Stomach (tissue), 4 donors: Measurements from ENCODE around the gene ZNF785.

Experiments
- EP300 ChIP-seq: sonication (generic); formaldehyde crosslinking; IDR thresholded peaks from one replicate; pipeline ENCODE4 v1.6.1; 2017; ENCODE audit warnings: antibody characterized with exemption
- POLR2A ChIP-seq, 4 donors: fragments of 450-650 bp; IDR thresholded peaks; one replicate each; pipeline ENCODE4 v1.6.1; 2016; ENCODE audit warnings: antibody characterized with exemption in 4 of 4, control low read depth in 2 of 4, mild to moderate bottlenecking in 1 of 4, moderate library complexity in 1 of 4
- POLR2AphosphoS5 ChIP-seq, 3 donors: sonication (generic); formaldehyde crosslinking; IDR thresholded peaks; one replicate each; pipeline ENCODE4 v1.6.1; 2016; ENCODE audit warnings: antibody characterized with exemption in 3 of 3
- TF ChIP-seq, protein P1 (sequence below), 7 experiments: fragments of 450-650 bp in 4 of 7; fragments of 200-600 bp in 3 of 7; sonication (generic) in 3 of 7; IDR thresholded peaks; one replicate each; pipeline ENCODE4 v1.5.1; 2016 to 2019; ENCODE audit warnings: antibody characterized with exemption in 7 of 7, control low read depth in 2 of 7, mild to moderate bottlenecking in 1 of 7

- TF ChIP-seq POLR2AphosphoS5 (IDR thresholded peaks at IDR 0.05) (no peak), EP300 (no peak), POLR2A (IDR thresholded peaks at IDR 0.05) (no peak)
- TF ChIP-seq, protein P1, sequence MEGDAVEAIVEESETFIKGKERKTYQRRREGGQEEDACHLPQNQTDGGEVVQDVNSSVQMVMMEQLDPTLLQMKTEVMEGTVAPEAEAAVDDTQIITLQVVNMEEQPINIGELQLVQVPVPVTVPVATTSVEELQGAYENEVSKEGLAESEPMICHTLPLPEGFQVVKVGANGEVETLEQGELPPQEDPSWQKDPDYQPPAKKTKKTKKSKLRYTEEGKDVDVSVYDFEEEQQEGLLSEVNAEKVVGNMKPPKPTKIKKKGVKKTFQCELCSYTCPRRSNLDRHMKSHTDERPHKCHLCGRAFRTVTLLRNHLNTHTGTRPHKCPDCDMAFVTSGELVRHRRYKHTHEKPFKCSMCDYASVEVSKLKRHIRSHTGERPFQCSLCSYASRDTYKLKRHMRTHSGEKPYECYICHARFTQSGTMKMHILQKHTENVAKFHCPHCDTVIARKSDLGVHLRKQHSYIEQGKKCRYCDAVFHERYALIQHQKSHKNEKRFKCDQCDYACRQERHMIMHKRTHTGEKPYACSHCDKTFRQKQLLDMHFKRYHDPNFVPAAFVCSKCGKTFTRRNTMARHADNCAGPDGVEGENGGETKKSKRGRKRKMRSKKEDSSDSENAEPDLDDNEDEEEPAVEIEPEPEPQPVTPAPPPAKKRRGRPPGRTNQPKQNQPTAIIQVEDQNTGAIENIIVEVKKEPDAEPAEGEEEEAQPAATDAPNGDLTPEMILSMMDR (IDR thresholded peaks at IDR 0.05): no peak
These were observed 10.8 kb downstream of the ZNF785 start for GRCh38 chr16:30574678-30575077.
